ENCODE data around the gene ZNF107. TPM values are rescaled to one million over a fixed set of nuclear protein-coding genes. Genes with fewer than 3 reads are reported as not detected.
"Not testable (repeated sequence)": the region's sequence is repeated elsewhere in the genome, so short reads cannot be mapped to it uniquely, and the experiment has no call there.

ZNF107 gene
- total RNA-seq, 1 experiment from 2014 or later, result 13.0 TPM

- TF ChIP-seq, protein P1, sequence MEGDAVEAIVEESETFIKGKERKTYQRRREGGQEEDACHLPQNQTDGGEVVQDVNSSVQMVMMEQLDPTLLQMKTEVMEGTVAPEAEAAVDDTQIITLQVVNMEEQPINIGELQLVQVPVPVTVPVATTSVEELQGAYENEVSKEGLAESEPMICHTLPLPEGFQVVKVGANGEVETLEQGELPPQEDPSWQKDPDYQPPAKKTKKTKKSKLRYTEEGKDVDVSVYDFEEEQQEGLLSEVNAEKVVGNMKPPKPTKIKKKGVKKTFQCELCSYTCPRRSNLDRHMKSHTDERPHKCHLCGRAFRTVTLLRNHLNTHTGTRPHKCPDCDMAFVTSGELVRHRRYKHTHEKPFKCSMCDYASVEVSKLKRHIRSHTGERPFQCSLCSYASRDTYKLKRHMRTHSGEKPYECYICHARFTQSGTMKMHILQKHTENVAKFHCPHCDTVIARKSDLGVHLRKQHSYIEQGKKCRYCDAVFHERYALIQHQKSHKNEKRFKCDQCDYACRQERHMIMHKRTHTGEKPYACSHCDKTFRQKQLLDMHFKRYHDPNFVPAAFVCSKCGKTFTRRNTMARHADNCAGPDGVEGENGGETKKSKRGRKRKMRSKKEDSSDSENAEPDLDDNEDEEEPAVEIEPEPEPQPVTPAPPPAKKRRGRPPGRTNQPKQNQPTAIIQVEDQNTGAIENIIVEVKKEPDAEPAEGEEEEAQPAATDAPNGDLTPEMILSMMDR (IDR thresholded peaks at IDR 0.05; ENCODE audit: insufficient read depth in 1 of 2, low read depth in 1 of 2, low read length in 1 of 2, severe bottlenecking in 1 of 2, unreplicated experiment in 1 of 2), result no peak
- Mint-ChIP-seq H3K36me3 (ENCODE audit: insufficient read depth, unreplicated experiment) (no peaks in the 10 kb centered on the region), H3K4me1 (ENCODE audit: low read depth, unreplicated experiment) (no peaks in the 10 kb centered on the region), H3K9me3 (ENCODE audit: unreplicated experiment) (peaks cover 11% of the 10 kb centered on the region), H3K27me3 (ENCODE audit: insufficient read depth, unreplicated experiment) (no peaks in the 10 kb centered on the region), H3K27ac (ENCODE audit: unreplicated experiment) (no peak overlapping the region), H3K4me3 (ENCODE audit: unreplicated experiment) (no peak overlapping the region)
- H3K9me3 ChIP-seq, result no peaks in the 10 kb centered on the region
- H3K27me3 ChIP-seq (replicated peaks; ENCODE audit: control insufficient read depth, insufficient read depth, low read length), result no peaks in the 10 kb centered on the region
- no TSS peak for BruUV-seq (replicated peaks)
- ChIA-PET CTCF (no interaction called here), POLR2A (no interaction called here)
- no peak for DNase-seq
- intact Hi-C loops (cut with micrococcal nuclease; ENCODE audit: unreplicated experiment), result no loop called here
- no peaks in the 10 kb centered on the region for H3K4me1 ChIP-seq
- H3K36me3 ChIP-seq (ENCODE audit: control insufficient read depth, insufficient read depth, low read length), result no peaks in the 10 kb centered on the region
- H3K4me3 ChIP-seq (ENCODE audit: low read depth, low read length), result no peak overlapping the region
Observed at GRCh38 chr7:64654796-64655548, 11.0 kb upstream of the ZNF107 start.

DNA sequence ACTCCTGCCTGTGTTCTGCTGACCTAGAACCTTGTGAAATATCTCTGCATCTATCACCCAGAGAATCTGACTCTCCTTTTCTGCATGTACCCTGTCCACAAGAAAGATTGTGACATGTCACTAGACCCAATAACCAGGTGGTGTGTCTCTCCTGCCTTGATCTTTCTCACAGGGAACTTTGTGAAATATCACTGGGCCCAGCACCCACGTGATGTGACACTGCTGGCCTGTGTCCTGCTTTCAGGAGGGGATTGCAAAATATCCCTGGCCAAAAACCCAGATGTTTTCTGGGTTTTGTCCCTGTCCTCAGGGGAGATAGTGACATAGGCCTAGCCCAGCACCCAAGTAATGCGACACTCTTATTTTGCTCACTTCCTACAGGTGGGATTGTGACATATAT, 10.1 kb upstream of the ZNF107 start:
- no TSS peak for BruUV-seq (replicated peaks)
- Histone ChIP-seq H3K27me3 (replicated peaks; ENCODE audit: control insufficient read depth, insufficient read depth, low read length) (no peaks in the 10 kb centered on the region), H3K36me3 (ENCODE audit: control insufficient read depth, insufficient read depth, low read length) (no peaks in the 10 kb centered on the region), H3K4me1 (no peaks in the 10 kb centered on the region), H3K4me3 (ENCODE audit: low read depth, low read length) (no peak overlapping the region), H3K9me3 (no peaks in the 10 kb centered on the region)
- TF ChIP-seq, protein P1 (IDR thresholded peaks at IDR 0.05; ENCODE audit: insufficient read depth in 1 of 2, low read depth in 1 of 2, low read length in 1 of 2, severe bottlenecking in 1 of 2, unreplicated experiment in 1 of 2), result no peak
- no peaks in the 10 kb centered on the region for H3K4me1 Mint-ChIP-seq (ENCODE audit: low read depth, unreplicated experiment)
- H3K9me3 Mint-ChIP-seq (ENCODE audit: unreplicated experiment), result peaks cover 11% of the 10 kb centered on the region
- intact Hi-C loops (cut with micrococcal nuclease; ENCODE audit: unreplicated experiment), result no loop called here
- no peaks in the 10 kb centered on the region for H3K36me3 Mint-ChIP-seq (ENCODE audit: insufficient read depth, unreplicated experiment)
- H3K4me3 Mint-ChIP-seq (ENCODE audit: unreplicated experiment), result no peak overlapping the region
- DNase-seq, result no peak
- CTCF ChIA-PET, result no interaction called here
- no peak overlapping the region for H3K27ac Mint-ChIP-seq (ENCODE audit: unreplicated experiment)
- POLR2A ChIA-PET, result no interaction called here
- H3K27me3 Mint-ChIP-seq (ENCODE audit: insufficient read depth, unreplicated experiment), result no peaks in the 10 kb centered on the region

- Mint-ChIP-seq H3K27ac (ENCODE audit: unreplicated experiment) (no peak overlapping the region), H3K36me3 (ENCODE audit: insufficient read depth, unreplicated experiment) (no peaks in the 10 kb centered on the region), H3K9me3 (ENCODE audit: unreplicated experiment) (peaks cover 11% of the 10 kb centered on the region), H3K27me3 (ENCODE audit: insufficient read depth, unreplicated experiment) (no peaks in the 10 kb centered on the region), H3K4me1 (ENCODE audit: low read depth, unreplicated experiment) (no peaks in the 10 kb centered on the region), H3K4me3 (ENCODE audit: unreplicated experiment) (no peak overlapping the region)
- Histone ChIP-seq H3K4me1 (no peaks in the 10 kb centered on the region), H3K9me3 (no peaks in the 10 kb centered on the region), H3K4me3 (ENCODE audit: low read depth, low read length) (no peak overlapping the region), H3K27me3 (replicated peaks; ENCODE audit: control insufficient read depth, insufficient read depth, low read length) (no peaks in the 10 kb centered on the region), H3K36me3 (ENCODE audit: control insufficient read depth, insufficient read depth, low read length) (no peaks in the 10 kb centered on the region)
- no peak for DNase-seq
- TF ChIP-seq, protein P1 (IDR thresholded peaks at IDR 0.05; ENCODE audit: insufficient read depth in 1 of 2, low read depth in 1 of 2, low read length in 1 of 2, severe bottlenecking in 1 of 2, unreplicated experiment in 1 of 2), result no peak
- CTCF ChIA-PET, result no interaction called here
- POLR2A ChIA-PET, result no interaction called here
- intact Hi-C loops (cut with micrococcal nuclease; ENCODE audit: unreplicated experiment), result no loop called here
- BruUV-seq (replicated peaks), result no TSS peak
Observed at GRCh38 chr7:64656489-64656888, 9.4 kb upstream of the ZNF107 start.

- H3K4me1 Mint-ChIP-seq (ENCODE audit: low read depth, unreplicated experiment); H3K27ac Mint-ChIP-seq (ENCODE audit: unreplicated experiment); H3K27me3 ChIP-seq (replicated peaks; ENCODE audit: control insufficient read depth, insufficient read depth, low read length); DNase-seq; H3K9me3 ChIP-seq; H3K36me3 Mint-ChIP-seq (ENCODE audit: insufficient read depth, unreplicated experiment); H3K27me3 Mint-ChIP-seq (ENCODE audit: insufficient read depth, unreplicated experiment); H3K36me3 ChIP-seq (ENCODE audit: control insufficient read depth, insufficient read depth, low read length); CTCF ChIA-PET; H3K4me3 ChIP-seq (ENCODE audit: low read depth, low read length); BruUV-seq (replicated peaks); H3K4me3 Mint-ChIP-seq (ENCODE audit: unreplicated experiment); H3K4me1 ChIP-seq; POLR2A ChIA-PET: not testable (repeated sequence)
- intact Hi-C loops (cut with micrococcal nuclease; ENCODE audit: unreplicated experiment), result loop anchor here (10.0 kb wide), 1 partner anchor 133 kb away; the partner anchor contains the start of gene ZNF138
- H3K9me3 Mint-ChIP-seq (ENCODE audit: unreplicated experiment), result peaks cover 26% of the 10 kb centered on the region
Observed at GRCh38 chr7:64662091-64662490, 3.8 kb upstream of the ZNF107 start.

All from Caco-2 (cell line).